NCI-H2029 treated with DMSO at 0.1 percent for 48 hours (cell line): ENCODE results near the gene AMPD3.
"Not testable (repeated sequence)": the region's sequence is repeated elsewhere in the genome, so short reads cannot be mapped to it uniquely, and the experiment has no call there.

Experiments
- DNase-seq: peaks from one replicate; lab custom pipeline; 2025; lab: John Stamatoyannopoulos, UW

The AMPD3 gene

DNA sequence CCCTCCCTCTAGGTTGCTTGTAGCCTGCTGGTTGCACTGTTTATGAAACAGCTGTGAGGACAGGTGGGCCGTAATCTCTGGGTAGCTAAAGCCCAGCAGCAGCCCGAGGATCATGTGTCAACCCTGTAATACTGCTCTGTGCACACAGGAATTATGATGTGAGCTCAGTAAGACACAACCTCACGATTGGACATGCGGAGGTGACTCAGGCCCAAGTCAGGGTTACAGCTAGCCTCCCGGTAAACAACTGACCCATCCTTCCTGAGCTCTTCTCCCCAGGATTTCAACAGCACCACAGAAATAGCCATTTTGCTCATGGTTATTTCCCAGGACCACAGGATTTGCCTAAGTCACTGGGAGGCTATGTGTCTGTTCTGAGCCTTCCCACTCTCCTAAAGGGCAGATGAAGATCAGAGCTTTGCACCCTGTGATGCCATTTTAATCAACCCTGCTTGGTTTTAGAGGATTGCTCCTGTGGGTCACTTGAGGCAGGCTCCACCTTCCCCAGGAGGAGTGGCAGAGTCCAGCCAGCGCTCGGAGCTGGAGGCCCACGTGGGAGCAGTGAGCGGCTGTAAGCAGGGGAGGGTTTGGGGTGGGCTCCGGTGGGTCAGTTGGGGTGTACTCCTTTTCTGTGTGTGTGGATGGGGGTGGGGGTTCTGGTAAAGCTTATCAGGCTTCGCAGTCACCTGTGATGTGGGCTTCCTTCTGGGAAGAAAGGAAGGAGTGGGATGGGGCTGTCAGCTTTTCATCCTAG lies at the start of gene AMPD3:
Gene AMPD3, plus strand, starts transcription at position 387 of the 754 bp plus-strand sequence. CDS start 6,256 bp downstream, outside the sequence.
- peak; percentile 24 for DNase-seq

DNA sequence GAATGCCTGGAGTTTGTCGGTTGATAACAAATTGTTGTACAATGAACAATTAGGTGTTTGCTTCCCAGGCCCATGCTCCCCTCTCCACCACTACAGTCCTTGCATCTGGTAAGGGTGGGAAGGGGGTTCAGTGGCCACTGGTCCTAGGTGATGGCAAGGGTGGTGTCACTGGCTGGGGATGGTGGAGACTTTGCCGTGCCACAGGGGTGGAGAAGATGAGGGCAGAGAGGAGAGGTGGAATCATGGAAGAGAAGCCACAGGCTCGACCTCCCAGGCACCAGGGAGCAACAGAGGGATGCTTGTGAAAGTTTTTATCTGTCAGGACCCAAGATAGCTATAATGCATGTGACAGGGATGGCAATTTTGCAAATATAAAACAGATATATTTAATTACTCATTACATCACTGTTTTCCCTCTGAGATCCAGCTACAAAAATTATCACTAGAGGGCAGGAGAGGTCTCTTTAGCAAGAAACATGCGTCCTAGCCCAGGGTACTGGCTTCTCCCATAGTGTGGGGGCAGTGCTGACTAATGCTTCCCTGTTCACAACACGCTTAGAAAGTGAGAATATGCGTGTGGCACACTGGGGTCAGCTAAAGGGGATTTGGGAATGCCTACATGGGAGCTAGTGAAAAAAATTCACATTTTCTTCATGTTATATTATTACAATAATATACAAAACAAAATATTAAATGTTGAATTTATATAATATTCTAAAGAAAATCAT lies 49.0 kb upstream of the AMPD3 start:
- DNase-seq = peak; percentile 72

DNA sequence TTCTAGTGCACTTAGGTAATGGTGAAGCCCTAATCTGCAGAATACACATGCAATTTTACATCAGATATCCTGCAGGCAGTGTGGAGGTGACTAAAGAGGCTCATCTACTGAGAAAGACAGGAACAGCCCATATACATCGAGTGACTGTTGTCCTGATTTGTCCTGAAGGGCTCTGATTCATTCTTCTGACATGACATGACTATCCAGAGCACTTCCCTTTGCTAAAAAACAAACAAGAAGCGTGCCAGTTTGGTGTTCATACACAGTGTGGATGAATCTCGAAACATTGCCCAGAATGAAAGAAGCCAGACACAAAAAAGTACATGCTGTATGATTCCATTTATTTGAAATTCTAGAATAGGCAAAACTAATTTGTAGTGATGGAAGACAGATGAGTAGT lies 48.0 kb upstream of the AMPD3 start:
- DNase-seq = peak; percentile 17

DNA sequence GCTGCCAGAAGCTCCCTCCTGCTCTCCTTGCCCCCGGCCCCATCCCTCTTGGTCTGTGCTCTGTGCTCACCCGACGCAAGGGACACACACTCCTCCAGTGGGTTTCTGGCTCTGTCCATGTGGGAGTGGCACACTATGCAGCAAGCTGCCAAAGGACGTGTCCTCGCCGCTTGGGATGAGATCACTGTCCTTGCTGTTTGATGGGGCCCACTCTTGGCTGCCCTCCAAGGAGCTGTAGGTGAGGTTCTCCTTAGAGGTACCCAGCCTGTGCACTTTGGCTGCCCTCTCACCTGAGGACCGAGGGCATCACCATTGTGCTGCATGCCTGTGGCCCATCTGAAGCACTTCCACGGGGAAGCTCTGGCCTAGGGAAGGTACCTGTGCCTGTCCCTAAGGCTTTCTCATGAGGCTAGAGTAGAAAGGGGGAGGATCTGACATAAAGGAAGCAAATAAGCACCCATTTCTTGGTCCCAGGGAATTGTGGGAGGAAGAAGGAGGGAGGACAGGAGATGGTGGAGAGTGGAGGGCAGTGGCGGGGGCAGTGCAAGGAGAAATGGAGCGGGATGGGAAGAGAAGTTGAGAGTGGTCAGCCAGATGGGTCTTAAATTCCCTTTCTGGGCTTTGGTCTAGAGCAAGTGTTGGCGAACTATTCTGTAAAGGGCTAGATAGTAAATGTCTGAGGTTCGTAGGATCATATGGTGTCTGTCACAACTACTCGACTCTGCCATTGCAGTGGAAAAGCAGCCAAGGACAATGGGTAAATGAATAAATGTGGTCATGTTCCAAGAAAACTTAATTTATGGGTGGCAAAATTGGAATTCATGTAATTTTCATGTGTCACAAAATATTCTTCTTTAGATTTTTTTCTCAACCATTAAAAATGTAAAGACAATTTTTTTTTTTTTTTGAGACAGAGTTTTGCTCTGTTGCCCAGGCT lies 47.0 kb upstream of the AMPD3 start:
- DNase-seq = no peak

DNA sequence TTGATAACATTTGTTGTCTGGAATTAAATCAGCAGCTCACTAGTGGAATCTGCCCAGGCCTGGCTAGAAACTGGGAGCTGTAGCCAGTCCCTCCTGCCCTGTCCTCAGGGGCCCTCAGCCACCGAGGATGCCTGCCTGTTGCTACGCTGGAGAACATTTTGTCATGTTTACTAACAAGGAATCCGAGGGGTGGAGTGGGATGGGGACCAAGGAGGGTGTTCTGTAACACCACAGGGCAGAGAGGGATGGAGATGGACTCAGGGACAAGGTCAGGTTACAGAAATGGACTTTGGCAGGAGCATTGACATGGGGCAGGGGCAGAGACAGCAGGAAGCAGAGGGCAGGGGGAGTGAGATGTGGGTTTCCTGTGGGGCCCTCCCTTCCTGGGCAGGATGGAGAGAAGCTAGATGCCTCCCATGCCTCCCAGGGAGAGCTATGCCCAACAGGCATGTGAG lies 45.8 kb upstream of the AMPD3 start:
- no peak for DNase-seq

- no peak for DNase-seq
Observed at GRCh38 chr11:10410106-10410843, 44.8 kb upstream of the AMPD3 start.

DNA sequence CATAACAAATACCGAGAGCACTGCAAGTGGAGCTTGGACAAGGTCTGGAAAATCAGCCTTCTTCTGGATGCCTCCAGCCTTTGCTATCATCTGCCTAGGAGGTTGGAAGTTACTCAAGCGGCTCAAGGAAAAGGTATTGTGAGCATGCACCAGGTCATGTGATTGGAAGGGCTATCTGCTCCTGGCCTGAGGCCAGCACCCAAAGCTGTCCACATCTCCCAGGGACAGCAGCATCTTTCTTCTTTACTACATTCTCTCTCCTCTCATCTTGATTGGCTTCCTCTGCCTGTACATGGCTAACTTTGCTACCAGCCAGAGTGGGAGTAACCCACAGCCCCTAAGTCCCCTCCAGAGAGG lies 44.2 kb upstream of the AMPD3 start:
- DNase-seq = no peak

- DNase-seq = no peak
Observed at GRCh38 chr11:10412266-10412665, 42.8 kb upstream of the AMPD3 start.

- no peak for DNase-seq
Observed at GRCh38 chr11:10413268-10413667, 41.8 kb upstream of the AMPD3 start.

DNA sequence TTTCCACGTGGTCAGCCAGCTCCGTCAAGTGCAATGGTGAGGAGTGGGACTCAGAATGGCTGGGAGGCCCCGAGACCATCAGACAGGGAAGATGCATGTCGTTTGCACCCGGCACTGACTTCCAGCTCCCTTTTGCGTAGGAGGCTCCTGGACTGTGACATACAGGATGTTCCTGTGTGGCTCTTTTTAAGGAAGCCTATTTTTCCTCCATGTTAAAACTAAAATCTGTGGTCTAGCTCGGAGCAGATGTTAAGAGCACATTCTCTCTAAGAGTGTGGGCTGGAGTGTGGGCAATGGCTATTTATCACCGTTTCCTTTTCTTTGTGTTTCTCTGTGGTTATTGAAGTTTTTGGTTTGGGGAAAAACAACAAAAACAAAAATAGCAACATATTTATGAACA lies 40.9 kb upstream of the AMPD3 start:
- DNase-seq = no peak

DNA sequence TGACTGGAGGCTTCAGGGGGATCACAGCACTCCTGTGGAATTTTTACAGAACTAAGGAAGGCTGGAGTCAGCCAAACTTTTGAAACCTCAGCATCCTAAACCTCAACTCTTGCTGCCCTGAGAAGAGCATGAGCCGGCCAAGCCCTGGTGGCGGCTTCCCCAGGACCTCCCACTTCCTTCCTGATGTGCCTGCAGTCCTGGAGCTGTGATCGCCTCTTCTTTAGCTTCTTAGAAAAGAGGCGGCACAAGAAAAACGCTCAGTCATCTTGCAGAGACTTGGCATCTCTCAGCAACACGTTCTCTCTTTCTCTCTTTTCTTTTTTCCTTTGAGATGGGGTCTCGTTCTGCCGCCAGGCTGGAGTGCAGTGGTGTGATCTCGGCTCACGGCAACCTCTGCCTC lies 40.4 kb upstream of the AMPD3 start:
- DNase-seq = no peak

- DNase-seq = no peak
Observed at GRCh38 chr11:10415817-10416392, 39.2 kb upstream of the AMPD3 start.

GRCh38 chr11:10418259-10418949 lies 36.7 kb upstream of the AMPD3 start:
- DNase-seq = no peak

DNA sequence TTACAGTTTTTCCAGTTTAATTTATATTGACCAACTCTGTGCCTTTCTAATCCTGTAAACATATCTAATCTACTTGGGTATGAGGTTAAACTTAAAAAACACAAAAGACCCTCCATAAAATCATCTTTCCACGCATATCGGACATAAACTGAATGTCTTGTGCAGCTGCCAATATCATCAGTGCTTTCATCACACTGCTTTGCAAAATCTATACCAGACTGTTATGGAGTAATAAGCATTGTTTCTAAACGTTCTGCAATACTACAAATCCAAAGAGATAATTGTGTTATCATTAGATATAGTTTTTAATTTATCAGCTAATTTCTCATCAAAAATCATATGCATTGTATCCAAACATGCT lies 36.1 kb upstream of the AMPD3 start:
- no peak for DNase-seq

GRCh38 chr11:10426475-10426874 lies 28.6 kb upstream of the AMPD3 start:
- no peak for DNase-seq

- DNase-seq = no peak
Observed at GRCh38 chr11:10428453-10428852, 26.6 kb upstream of the AMPD3 start.

- no peak for DNase-seq
Observed at GRCh38 chr11:10429526-10429925, 25.5 kb upstream of the AMPD3 start.

- DNase-seq = no peak
Observed at GRCh38 chr11:10432493-10432892, 22.6 kb upstream of the AMPD3 start.

GRCh38 chr11:10432971-10433370 lies 22.1 kb upstream of the AMPD3 start:
- no peak for DNase-seq

DNA sequence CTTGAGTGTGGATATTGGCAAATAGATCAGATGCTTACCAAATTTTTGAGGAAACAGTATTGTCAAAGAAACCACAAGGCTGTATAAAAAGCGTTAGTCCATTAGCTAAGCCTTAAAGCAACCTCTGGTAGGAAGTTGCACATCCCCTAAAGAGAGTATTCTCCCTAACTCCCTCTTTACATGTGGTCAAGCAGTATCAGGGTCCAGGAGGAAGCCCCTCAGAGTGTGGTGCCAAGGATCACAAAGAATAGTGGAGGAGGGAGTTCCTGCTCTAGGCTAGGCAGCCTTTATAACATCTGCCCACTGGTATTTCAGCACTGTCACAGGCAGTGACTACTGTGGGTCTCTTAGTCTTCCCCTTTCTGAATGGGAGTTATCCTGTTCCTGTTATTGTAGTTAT lies 18.8 kb upstream of the AMPD3 start:
- no peak for DNase-seq

DNA sequence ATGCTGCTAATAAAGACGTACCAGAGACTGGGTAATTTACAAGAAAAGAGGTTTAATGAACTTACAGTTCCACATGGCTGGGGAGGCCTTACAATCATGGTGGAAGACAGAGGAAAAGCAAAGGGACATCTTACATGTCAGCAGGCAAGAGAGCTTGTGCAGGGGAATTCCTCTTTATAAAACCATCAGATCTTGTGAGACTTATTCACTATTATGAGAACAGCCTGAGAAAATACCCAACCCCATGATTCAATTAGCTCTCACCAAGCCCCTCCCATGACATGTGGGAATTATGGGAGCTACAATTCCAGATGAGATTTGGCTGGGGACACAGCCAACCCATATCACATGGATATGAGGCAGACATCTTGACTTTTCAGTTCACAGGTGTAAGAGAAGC lies 18.4 kb upstream of the AMPD3 start:
- not testable (repeated sequence) for DNase-seq
